ENCODE results near the gene KRT7.

KRT7 gene

GRCh38 chr12:52212701-52213563 lies 20.1 kb upstream of the KRT7 start:
- no peak for DNase-seq

- peak; percentile 81 for DNase-seq
Observed at GRCh38 chr12:52213564-52214420, 19.3 kb upstream of the KRT7 start.

- no peak for DNase-seq
Observed at GRCh38 chr12:52214421-52214802, 18.6 kb upstream of the KRT7 start.

GRCh38 chr12:52215587-52216031 lies 17.4 kb upstream of the KRT7 start:
- no peak for DNase-seq

GRCh38 chr12:52216100-52216499 lies 16.9 kb upstream of the KRT7 start:
- peak; percentile 8 for DNase-seq

GRCh38 chr12:52216807-52217206 lies 16.2 kb upstream of the KRT7 start:
- no peak for DNase-seq

GRCh38 chr12:52217223-52217622 lies 15.8 kb upstream of the KRT7 start:
- DNase-seq = no peak

- no peak for DNase-seq
Observed at GRCh38 chr12:52218001-52218400, 15.0 kb upstream of the KRT7 start.

GRCh38 chr12:52220477-52220876 lies 12.6 kb upstream of the KRT7 start:
- no peak for DNase-seq

- no peak for DNase-seq
Observed at GRCh38 chr12:52221070-52221781, 11.8 kb upstream of the KRT7 start.

- DNase-seq = peak; percentile 84
Observed at GRCh38 chr12:52221912-52222457, 11.1 kb upstream of the KRT7 start.

- no peak for DNase-seq
Observed at GRCh38 chr12:52222692-52223091, 10.4 kb upstream of the KRT7 start.

- DNase-seq = no peak
Observed at GRCh38 chr12:52223406-52224039, 9.5 kb upstream of the KRT7 start.

GRCh38 chr12:52224151-52224550 lies 8.9 kb upstream of the KRT7 start:
- no peak for DNase-seq

GRCh38 chr12:52225752-52226151 lies 7.3 kb upstream of the KRT7 start:
- DNase-seq = no peak

- DNase-seq = no peak
Observed at GRCh38 chr12:52226446-52226845, 6.6 kb upstream of the KRT7 start.

- DNase-seq = no peak
Observed at GRCh38 chr12:52227606-52228166, 5.4 kb upstream of the KRT7 start.

GRCh38 chr12:52228366-52228765 lies 4.7 kb upstream of the KRT7 start:
- no peak for DNase-seq

- no peak for DNase-seq
Observed at GRCh38 chr12:52228931-52229330, 4.1 kb upstream of the KRT7 start.

- no peak for DNase-seq
Observed at GRCh38 chr12:52229836-52230343, 3.2 kb upstream of the KRT7 start.

- no peak for DNase-seq
Observed at GRCh38 chr12:52230364-52231281, 2.4 kb upstream of the KRT7 start.
